Ureter (tissue), 1 donor: ENCODE measurements around the gene STARD3NL. TPM values are rescaled to one million over a fixed set of nuclear protein-coding genes. Genes with fewer than 3 reads are reported as not detected.

ENCODE experiments used
- DNase-seq: peaks from one replicate; pipeline ENCODE4 v3.0.0-alpha.2; 2020; ENCODE audit warnings: low spot score
- total RNA-seq: library from RNA; stranded (reverse); gene quantifications from one replicate; pipeline ENCODE4 v1.2.4, GENCODE V29; 2023
- donor health status: DM: yes; HTN: yes; CAD: no.

The STARD3NL gene
- total RNA-seq, 1 donor from 2014 or later, result 31.1 TPM

DNA sequence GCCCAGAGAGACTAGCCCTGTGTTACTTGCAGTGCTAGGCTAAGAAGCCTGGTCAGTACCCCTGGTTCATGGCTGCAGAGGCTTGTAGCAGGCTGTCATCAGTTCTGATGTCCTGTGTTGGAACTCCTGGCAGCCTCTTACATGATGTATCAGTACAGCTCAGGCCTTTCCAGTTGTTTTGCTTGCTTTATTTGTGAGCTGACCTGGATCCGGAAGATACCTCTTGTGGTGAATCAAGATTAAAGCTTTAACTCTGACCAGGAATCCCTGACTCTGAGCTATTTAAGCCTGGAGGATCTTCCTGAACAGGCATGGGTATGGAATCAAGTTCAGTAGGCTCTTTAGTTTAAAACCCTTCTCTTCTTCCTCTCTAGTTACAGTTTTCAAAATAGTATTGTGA lies 4.4 kb downstream of the STARD3NL start:
- DNase-seq, result no peak

- no peak for DNase-seq
Observed at GRCh38 chr7:38185395-38186307, 7.6 kb downstream of the STARD3NL start.

DNA sequence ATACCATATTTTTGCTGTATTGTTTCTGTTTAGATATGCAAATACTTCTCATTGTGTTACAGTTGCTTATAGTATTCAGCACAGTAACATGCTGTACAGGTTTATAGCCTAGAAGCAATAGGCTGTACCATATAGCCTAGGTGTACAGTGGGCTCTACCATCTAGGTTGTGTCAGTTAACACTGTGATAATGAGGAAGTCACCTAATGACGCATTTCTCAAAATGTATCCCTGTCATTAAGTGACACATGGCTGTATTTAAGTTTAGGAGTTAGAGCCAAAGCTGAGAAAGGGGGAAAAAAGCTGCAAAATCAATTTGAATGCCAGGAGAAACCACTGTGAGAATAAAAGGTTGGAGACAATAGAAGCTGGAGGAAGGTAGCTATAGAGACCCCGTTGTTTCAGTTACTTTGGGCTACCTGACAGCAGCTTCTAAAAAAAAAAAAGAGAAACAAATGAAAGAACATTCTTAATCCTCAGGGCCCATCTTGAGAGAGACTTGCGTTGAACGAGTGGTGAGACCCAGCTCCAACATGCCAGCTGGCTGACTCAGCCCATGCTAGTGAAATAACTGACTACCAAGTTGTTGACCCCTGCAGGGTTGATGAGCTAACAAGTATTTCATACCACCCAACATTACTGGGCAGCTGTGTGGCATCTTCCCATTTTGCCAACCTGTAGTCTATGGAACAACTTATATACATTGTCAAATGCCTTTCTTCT lies 8.7 kb downstream of the STARD3NL start:
- no peak for DNase-seq

GRCh38 chr7:38187794-38188440 lies 9.9 kb downstream of the STARD3NL start:
- DNase-seq, result no peak

GRCh38 chr7:38189231-38189938 lies 11.3 kb downstream of the STARD3NL start:
- no peak for DNase-seq

GRCh38 chr7:38190011-38190410 lies 12.0 kb downstream of the STARD3NL start:
- no peak for DNase-seq

- no peak for DNase-seq
Observed at GRCh38 chr7:38191791-38192190, 13.7 kb downstream of the STARD3NL start.

DNA sequence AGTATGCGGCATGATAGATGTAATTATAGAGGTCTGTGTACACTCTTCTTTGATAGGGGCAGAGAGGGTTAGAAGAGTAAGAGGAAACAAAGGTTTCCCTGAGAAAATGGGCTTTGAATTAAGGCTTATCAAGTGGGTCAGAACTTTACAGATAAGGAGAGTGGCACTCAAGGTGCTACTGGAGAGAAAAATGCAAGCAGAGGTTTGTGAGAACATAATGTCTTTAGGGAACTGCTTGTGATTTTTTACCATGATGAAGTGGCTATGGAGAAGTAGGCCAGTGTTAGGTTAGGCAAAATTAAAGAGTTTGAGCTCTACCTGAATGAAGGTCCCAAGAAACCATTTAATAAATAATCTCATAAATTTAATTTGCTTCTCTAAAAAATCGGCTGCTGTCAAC lies 14.3 kb downstream of the STARD3NL start:
- no peak for DNase-seq

- DNase-seq, result no peak
Observed at GRCh38 chr7:38195804-38196595, 18.0 kb downstream of the STARD3NL start.

GRCh38 chr7:38198366-38198765 lies 20.3 kb downstream of the STARD3NL start:
- DNase-seq, result no peak

DNA sequence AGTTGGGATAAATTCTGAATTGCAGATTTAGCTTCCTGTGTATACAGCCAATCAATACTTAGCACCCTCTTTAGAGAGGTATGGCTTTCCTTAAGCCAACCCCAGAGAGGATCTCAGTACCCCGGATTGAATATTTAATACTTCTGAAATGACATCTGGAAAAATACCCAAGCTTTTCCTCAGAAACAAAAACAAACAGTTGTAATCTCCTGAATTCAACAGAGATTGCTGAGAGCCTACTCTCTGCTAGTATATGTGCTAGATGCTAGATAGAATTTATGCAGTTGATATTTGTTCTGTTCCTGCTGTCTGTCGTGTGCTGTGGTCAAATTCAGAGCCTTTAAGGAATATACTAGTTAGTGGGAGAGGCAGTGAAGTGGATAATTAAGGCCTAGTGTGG lies 21.1 kb downstream of the STARD3NL start:
- DNase-seq, result no peak

GRCh38 chr7:38199782-38200181 lies 21.7 kb downstream of the STARD3NL start:
- no peak for DNase-seq

GRCh38 chr7:38206071-38206470 lies 28.0 kb downstream of the STARD3NL start:
- no peak for DNase-seq

DNA sequence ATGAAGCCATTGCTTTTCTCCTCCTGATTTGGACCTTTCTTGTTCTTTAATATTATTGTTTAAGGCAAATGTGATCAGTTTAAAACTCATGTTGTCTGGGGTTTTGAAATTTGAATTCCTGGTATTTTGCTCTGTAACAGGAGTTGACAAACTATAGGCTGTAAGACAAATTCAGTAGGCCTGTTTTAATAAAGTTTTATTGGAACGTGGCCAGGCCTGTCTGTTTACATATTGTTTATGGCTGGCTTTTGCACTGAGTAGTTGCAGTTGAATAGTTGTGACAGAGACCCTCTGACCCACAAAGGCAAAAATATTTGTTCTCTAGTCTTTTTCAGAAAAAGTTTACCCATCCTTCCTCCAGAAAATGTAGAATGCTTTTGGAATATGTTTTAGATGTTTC lies 29.8 kb downstream of the STARD3NL start:
- DNase-seq, result no peak

DNA sequence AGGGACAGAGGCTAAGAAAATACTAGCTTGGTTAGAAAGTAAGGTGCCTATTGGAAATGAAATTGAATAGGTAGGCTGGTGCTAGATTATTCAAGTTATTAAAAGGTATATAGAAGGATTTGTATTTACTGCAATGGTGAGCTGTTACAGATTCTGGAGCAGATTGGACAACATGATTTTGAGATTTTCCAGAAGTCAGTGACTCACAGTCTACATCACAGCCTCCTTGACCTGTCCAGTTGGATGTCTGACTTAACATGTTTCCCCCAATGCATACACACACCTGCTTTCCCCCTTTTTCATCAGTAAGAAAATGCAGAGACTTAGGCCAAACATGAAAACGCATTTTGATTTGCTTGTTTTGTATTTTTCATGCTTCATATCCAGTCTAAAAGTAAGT lies 33.4 kb downstream of the STARD3NL start:
- DNase-seq, result no peak

GRCh38 chr7:38211940-38212339 lies 33.9 kb downstream of the STARD3NL start:
- no peak for DNase-seq

GRCh38 chr7:38215115-38215514 lies 37.1 kb downstream of the STARD3NL start:
- no peak for DNase-seq

DNA sequence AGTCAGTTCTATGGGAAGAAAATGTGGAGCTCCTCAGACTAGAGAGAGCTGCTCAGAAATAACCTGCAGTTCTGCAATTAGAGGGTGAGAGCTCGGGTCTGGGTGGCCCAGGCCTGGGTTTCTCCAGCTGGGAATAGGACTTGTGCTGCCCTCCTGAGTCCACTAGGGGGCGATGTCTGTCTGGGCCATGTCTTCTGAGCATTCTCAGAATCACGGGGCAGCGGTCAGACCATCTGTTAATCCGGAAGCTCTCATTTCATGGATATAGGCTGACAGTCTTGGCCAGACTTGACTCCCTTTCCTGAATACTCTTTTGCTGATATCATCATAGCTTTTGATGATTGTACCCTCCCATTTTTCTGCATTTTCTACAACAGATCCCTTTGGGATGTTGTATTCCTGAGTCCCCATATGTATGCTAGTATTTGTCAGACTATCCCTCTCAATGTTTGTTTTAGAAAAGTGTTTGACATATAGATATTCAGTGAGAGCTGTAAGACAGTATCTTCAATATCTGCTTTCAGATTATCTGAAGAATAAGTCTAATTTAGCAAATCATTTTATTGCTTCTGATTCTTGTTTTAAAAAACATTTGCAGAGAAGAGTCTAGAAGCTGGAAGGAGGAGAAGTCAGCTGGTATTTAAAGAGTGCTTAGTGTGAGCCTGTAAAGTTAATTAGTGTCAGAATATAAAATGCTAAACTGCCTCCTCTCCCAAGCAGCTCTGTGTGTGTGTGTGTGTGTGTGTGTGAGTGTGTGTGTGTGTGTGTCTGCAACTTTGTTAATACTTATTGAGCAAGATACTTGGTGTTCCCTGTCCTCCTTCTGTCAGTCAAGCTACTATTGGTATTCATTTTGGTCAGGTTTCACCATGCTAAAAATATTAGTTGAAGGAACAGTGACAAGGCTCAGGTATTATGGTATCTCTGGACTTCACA lies 38.0 kb downstream of the STARD3NL start:
- peak; percentile 81 for DNase-seq

DNA sequence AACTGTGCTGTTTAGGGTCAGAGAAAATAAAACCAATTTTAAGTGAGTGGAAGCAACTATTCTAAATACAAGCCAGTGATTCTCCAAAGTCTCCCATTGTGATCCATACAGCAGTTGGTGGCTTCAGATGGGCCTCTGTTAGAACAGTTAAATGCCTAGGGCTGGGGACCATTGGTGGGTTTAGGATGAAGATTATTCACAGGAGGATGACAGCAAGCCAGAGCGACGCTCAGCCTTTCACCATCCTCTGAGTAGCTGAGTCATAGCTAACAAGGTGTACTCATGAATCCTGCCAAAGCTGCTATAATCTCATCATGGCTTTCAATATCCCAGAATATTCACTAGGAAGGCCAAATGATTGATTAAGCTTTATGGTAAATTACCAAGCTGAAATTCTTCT lies 39.6 kb downstream of the STARD3NL start:
- no peak for DNase-seq

GRCh38 chr7:38220452-38220851 lies 42.4 kb downstream of the STARD3NL start:
- DNase-seq, result no peak
